ENCODE measurements around the gene THUMPD3. TPM values are rescaled to one million over a fixed set of nuclear protein-coding genes. Genes with fewer than 3 reads are reported as not detected.

Gene THUMPD3
- total and polyA plus RNA-seq, 3 donors from 2014 or later, result 55.0 to 140 (median 76.1) TPM

- no peak for DNase-seq
- no peak for TF ChIP-seq CTCF (IDR thresholded peaks at IDR 0.05)
- no peak for TF ChIP-seq POLR2A (IDR thresholded peaks at IDR 0.05)
- Histone ChIP-seq H3K9me3 (no peaks in the 10 kb centered on the region), H3K27ac (no peak overlapping the region), H3K4me1 (peaks cover 5% of the 10 kb centered on the region), H3K36me3 (ENCODE audit: low read depth, missing control alignments) (no peaks in the 10 kb centered on the region), H3K4me3 (no peak overlapping the region), H3K27me3 (no peaks in the 10 kb centered on the region)
- intact Hi-C loops (cut with DNase I; ENCODE audit: low total_unique reads), result no loop called here
Observed at GRCh38 chr3:9428411-9428810, 65.6 kb downstream of the THUMPD3 start.

GRCh38 chr3:9430733-9431132, 67.9 kb downstream of the THUMPD3 start:
- DNase-seq, result no peak
- H3K9me3 ChIP-seq, result no peaks in the 10 kb centered on the region
- H3K27ac ChIP-seq, result no peak overlapping the region
- H3K4me1 ChIP-seq, result peaks cover 7% of the 10 kb centered on the region
- intact Hi-C loops (cut with DNase I; ENCODE audit: low total_unique reads), result no loop called here
- no peak overlapping the region for H3K4me3 ChIP-seq
- no peaks in the 10 kb centered on the region for H3K27me3 ChIP-seq
- no peaks in the 10 kb centered on the region for H3K36me3 ChIP-seq (ENCODE audit: low read depth, missing control alignments)
- 90% methylated on average over 3 of the region's 3 CpGs for WGBS, 2 donors
- TF ChIP-seq POLR2A (IDR thresholded peaks at IDR 0.05) (no peak), CTCF (IDR thresholded peaks at IDR 0.05) (no peak)

- TF ChIP-seq CTCF (IDR thresholded peaks at IDR 0.05), result no peak
- TF ChIP-seq POLR2A (IDR thresholded peaks at IDR 0.05), result no peak
Observed at GRCh38 chr3:9433627-9434521, 71.0 kb downstream of the THUMPD3 start.

GRCh38 chr3:9435316-9435715, 72.5 kb downstream of the THUMPD3 start:
- no peaks in the 10 kb centered on the region for H3K36me3 ChIP-seq (ENCODE audit: low read depth, missing control alignments)
- intact Hi-C loops (cut with DNase I; ENCODE audit: low total_unique reads), result no loop called here
- no peak overlapping the region for H3K4me3 ChIP-seq
- no peaks in the 10 kb centered on the region for H3K9me3 ChIP-seq
- DNase-seq, result no peak
- no peak overlapping the region for H3K27ac ChIP-seq
- 85 to 91% methylated on average over 3 of the region's 3 CpGs for WGBS, 2 donors
- no peaks in the 10 kb centered on the region for H3K27me3 ChIP-seq
- H3K4me1 ChIP-seq, result peaks cover 7% of the 10 kb centered on the region
- no peak for TF ChIP-seq CTCF (IDR thresholded peaks at IDR 0.05)
- no peak for TF ChIP-seq POLR2A (IDR thresholded peaks at IDR 0.05)

More at GRCh38 chr3:9433627-9434521, 71.0 kb downstream of the THUMPD3 start:
- intact Hi-C loops (cut with DNase I; ENCODE audit: low total_unique reads), result no loop called here
- Histone ChIP-seq H3K36me3 (ENCODE audit: low read depth, missing control alignments) (no peaks in the 10 kb centered on the region), H3K4me3 (no peak overlapping the region), H3K27me3 (no peaks in the 10 kb centered on the region), H3K4me1 (peaks cover 7% of the 10 kb centered on the region), H3K9me3 (no peaks in the 10 kb centered on the region), H3K27ac (no peak overlapping the region)
- 58 to 60% methylated on average over 15 of the region's 15 CpGs for WGBS, 2 donors
- no peak for DNase-seq

Other genes with a start within 250 kb of the THUMPD3 start
- 10 to 100 TPM; 58.5 to 65.9 TPM for gene SRGAP3, start 113.4 kb upstream of the THUMPD3 start, total RNA-seq
- 16.5 TPM for gene SRGAP3, start 113.4 kb upstream of the THUMPD3 start, polyA plus RNA-seq (ENCODE audit: insufficient read depth, low read depth, low replicate concordance)
- 100 to 1,000 TPM; 155 to 168 TPM for gene SETD5, start 34.6 kb downstream of the THUMPD3 start, total RNA-seq
- gene SETD5, start 34.6 kb downstream of the THUMPD3 start, polyA plus RNA-seq (ENCODE audit: insufficient read depth, low read depth, low replicate concordance), result 70.5 TPM
- gene LHFPL4, start 190.8 kb downstream of the THUMPD3 start, total RNA-seq, result 1 to 10 TPM; 1.3 to 2.3 TPM
- 1.3 TPM for gene LHFPL4, start 190.8 kb downstream of the THUMPD3 start, polyA plus RNA-seq (ENCODE audit: insufficient read depth, low read depth, low replicate concordance)